Fibroblast of the conjunctiva (primary cell): ENCODE measurements around the gene SELENOV.

Experiments used
- DNase-seq: peaks from one replicate; pipeline ENCODE4 v3.0.0-alpha.2; 2010; ENCODE audit warnings: low read depth

SELENOV gene

DNA sequence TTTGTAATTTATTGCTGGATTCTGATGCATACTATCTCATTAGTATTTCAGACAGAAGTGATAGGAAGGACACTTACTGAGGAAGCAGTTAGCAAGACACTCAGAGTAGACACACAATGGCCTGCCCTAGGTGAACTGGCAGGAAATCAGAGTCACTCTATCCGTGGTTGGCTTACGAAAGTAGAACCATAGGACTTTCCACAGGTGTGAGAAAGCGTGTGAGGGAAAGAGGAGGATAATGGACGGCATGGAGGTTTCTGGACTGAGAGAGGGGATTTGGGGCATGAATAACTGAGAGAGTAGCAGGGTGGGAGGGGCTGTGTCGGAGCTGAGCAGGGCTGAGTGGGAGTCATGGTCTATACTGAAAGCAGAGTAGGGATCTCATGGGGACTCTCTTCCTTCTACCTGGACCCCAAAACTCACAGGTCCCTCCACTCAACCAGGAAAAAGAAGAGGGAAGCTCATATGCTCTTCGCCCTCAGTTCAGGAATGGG is 43.7 kb downstream of the SELENOV start:
- no peak for DNase-seq

DNA sequence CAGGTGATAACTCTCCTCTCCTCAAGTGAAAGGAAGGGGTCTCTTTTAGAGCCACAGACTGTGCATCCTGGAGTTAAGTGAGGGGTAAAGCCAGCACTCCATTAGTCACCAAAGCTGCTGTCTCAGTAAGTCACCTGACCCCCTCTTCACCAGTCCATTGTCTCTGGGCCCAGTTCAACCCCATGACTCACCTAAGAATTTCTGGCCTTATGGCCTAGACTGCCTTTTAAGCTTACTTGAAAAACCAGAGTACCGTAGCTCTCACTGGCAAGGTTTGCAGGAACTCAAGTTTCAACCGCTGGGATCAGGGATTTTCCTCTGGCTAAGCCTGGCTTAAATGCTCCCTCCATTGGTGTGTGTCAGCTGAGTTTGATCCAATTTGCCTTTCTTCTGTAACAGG is 48.5 kb downstream of the SELENOV start:
- no peak for DNase-seq

DNA sequence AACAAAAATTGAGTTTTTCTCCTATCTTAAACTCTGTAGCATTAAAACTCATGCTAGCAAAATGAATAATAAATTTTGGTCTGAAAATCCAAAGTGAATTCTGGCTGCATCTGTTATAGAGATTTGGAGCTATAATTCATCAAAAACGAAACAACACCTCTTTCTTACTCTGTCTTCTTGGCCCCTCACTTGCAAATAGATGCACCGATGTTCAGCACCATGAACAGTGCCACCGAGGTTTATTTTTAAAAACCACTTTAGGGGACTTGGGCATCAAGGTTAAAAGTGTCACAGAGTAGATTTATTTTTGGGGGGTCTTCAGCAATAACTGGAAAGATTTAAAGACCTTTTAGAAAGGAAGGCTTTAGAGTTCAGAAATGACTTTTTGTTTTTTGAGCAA is 51.1 kb downstream of the SELENOV start:
- no peak for DNase-seq

DNA sequence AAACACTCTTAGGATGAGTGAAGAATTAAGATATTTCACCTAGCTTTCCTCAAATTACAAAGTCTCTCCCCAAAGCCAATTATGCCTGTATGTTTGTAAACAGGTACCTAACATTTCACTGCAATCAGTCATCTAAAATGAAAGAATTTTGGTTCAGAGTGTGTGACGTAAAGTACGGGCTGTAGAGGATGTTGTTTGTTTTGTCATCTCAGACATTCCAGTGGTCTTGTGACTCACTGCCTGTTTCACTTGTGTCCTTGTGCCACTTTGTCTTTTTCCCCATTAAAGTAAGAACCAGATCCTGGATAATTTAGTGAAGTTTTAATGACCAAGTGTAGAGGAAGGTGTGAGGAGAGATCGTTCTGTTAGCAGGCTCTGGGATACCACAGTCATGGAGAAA is 53.7 kb downstream of the SELENOV start:
- DNase-seq = no peak
